SH-SY5Y (cell line): Measurements from ENCODE around the gene SOWAHC.

Experiments used
- GATA2 ChIP-seq: IDR thresholded peaks from 2 replicates; pipeline ENCODE4 v1.6.1; 2011; ENCODE audit warnings: mild to moderate bottlenecking, low read depth, low read length
- GATA3 ChIP-seq: IDR thresholded peaks from 2 replicates; pipeline ENCODE4 v1.6.1; 2011; ENCODE audit warnings: low read depth, mild to moderate bottlenecking, low read length, moderate library complexity

- TF ChIP-seq GATA2: no peak
- TF ChIP-seq GATA3: no peak
Observed at GRCh38 chr2:109636317-109636716, 22.2 kb downstream of the SOWAHC start.
